ENCODE results near the gene HNF4A.

DNA sequence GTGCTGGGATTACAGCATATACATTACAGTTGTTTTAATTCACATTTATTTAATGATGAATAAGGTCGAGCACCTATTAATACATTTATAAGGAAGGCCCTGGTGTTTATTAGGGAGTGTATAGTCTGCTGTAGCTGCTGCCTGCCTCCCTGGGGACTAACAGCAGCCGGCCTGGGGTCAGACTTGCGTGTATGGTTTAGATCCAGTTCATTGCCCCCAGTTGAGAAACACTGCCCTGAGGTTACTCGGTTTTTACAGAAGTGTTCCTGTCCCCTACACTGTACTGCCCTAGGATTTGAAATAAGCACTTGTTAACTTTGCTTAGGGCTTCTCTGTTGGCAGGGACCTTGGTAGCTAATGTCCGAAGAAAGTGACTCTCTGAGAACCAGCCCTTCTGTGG lies 124.1 kb downstream of the HNF4A start:
- no peak for TF ChIP-seq POLR2A (IDR thresholded peaks at IDR 0.05)
- TF ChIP-seq, protein P1, sequence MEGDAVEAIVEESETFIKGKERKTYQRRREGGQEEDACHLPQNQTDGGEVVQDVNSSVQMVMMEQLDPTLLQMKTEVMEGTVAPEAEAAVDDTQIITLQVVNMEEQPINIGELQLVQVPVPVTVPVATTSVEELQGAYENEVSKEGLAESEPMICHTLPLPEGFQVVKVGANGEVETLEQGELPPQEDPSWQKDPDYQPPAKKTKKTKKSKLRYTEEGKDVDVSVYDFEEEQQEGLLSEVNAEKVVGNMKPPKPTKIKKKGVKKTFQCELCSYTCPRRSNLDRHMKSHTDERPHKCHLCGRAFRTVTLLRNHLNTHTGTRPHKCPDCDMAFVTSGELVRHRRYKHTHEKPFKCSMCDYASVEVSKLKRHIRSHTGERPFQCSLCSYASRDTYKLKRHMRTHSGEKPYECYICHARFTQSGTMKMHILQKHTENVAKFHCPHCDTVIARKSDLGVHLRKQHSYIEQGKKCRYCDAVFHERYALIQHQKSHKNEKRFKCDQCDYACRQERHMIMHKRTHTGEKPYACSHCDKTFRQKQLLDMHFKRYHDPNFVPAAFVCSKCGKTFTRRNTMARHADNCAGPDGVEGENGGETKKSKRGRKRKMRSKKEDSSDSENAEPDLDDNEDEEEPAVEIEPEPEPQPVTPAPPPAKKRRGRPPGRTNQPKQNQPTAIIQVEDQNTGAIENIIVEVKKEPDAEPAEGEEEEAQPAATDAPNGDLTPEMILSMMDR (IDR thresholded peaks at IDR 0.05), result no peak
